Measurements from ENCODE around the gene EXOSC5. TPM values are rescaled to one million over a fixed set of nuclear protein-coding genes. Genes with fewer than 3 reads are reported as not detected.
A peak's percentile ranks its signal among the peaks of the same experiment; 100 is the strongest.

The EXOSC5 gene
- total RNA-seq, 4 donors from 2014 or later, result 28.6 to 34.5 (median 28.9) TPM

- TF ChIP-seq CTCF (IDR thresholded peaks at IDR 0.05) (no peak), POLR2A (IDR thresholded peaks at IDR 0.05) (no peak)
- peak in 1 of 2 donors; percentile 47 for DNase-seq (ENCODE audit: low spot score in 2 of 2)
- intact Hi-C loops (cut with DNase I; ENCODE audit: low total_unique reads), result no loop called here
- 78% methylated on average over 8 of the region's 8 CpGs for WGBS, 2 donors
- no peak overlapping the region for H3K4me3 ChIP-seq (ENCODE audit: low read depth, poor library complexity, severe bottlenecking)
Measured at GRCh38 chr19:41420101-41420880, 23.1 kb upstream of the EXOSC5 start.

- 91 to 94% methylated on average over 11 to 12 of the region's 12 CpGs for WGBS, 2 donors
- H3K4me3 ChIP-seq (ENCODE audit: low read depth, poor library complexity, severe bottlenecking), result no peak overlapping the region
- DNase-seq (ENCODE audit: low spot score in 2 of 2), result no peak
- TF ChIP-seq POLR2A (IDR thresholded peaks at IDR 0.05) (no peak), CTCF (IDR thresholded peaks at IDR 0.05) (no peak)
- intact Hi-C loops (cut with DNase I; ENCODE audit: low total_unique reads), result no loop called here
Measured at GRCh38 chr19:41416194-41416674, 19.1 kb upstream of the EXOSC5 start.

GRCh38 chr19:41415154-41415571 is 18.0 kb upstream of the EXOSC5 start:
- 93 to 94% methylated on average over 9 of the region's 9 CpGs for WGBS, 2 donors
- H3K4me3 ChIP-seq (ENCODE audit: low read depth, poor library complexity, severe bottlenecking), result no peak overlapping the region
- no peak for DNase-seq (ENCODE audit: low spot score in 2 of 2)
- intact Hi-C loops (cut with DNase I; ENCODE audit: low total_unique reads), result no loop called here
- TF ChIP-seq CTCF (IDR thresholded peaks at IDR 0.05) (no peak), POLR2A (IDR thresholded peaks at IDR 0.05) (no peak)

- H3K4me3 ChIP-seq (ENCODE audit: low read depth, poor library complexity, severe bottlenecking), result no peak overlapping the region
- TF ChIP-seq CTCF (IDR thresholded peaks at IDR 0.05) (no peak), POLR2A (IDR thresholded peaks at IDR 0.05) (no peak)
- WGBS, 2 donors, result 87 to 92% methylated on average over 9 of the region's 9 CpGs
- no peak for DNase-seq (ENCODE audit: low spot score in 2 of 2)
- intact Hi-C loops (cut with DNase I; ENCODE audit: low total_unique reads), result no loop called here
Measured at GRCh38 chr19:41414461-41414860, 17.3 kb upstream of the EXOSC5 start.

GRCh38 chr19:41413947-41414346 is 16.8 kb upstream of the EXOSC5 start:
- DNase-seq (ENCODE audit: low spot score in 2 of 2), result no peak
- TF ChIP-seq CTCF (IDR thresholded peaks at IDR 0.05) (no peak), POLR2A (IDR thresholded peaks at IDR 0.05) (no peak)
- intact Hi-C loops (cut with DNase I; ENCODE audit: low total_unique reads), result no loop called here
- H3K4me3 ChIP-seq (ENCODE audit: low read depth, poor library complexity, severe bottlenecking), result no peak overlapping the region
- 88 to 96% methylated on average over 10 of the region's 10 CpGs for WGBS, 2 donors
